ENCODE data around the gene LCOR.

The LCOR gene

DNA sequence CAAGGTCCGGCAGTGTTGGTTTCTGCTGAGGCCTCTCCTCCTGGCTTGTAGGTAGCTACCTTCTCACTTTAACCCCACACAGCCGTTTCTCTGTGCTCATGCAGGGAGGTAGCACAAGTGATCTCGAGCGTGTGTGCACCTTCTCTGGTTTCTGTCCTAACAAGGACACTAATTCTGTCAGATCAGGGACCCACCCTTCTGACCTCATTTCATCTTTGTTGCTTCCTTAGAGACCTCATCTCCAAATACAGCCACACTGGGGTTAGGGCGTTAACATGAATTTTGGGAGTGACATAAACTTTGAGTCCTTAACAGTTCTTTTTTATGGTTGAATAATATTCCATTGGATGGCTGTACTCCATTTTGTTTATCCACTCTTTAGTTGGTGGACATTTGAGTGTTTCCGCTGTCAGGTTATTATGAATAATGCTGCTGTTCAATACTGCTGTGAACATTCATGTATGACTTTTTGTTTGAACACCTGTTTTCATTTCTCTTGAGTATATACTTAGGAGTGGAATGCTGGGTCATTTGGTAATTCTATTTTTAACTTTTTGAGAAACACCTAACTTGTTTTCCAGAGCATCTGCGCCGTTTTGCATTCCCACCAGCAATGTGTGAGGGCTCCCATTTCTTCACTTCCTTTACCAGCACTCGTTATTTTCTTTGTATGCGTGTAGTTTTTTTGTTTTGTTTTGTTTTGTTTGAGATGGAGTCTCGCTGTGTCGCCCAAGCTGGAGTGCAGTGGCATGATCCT lies 57.5 kb downstream of the LCOR start:
- intact Hi-C loops (cut with micrococcal nuclease): no loop called here
- Mint-ChIP-seq H3K4me1 (ENCODE audit: low read depth) (peaks cover 25% of the 10 kb centered on the region), H3K4me3 (no peak overlapping the region), H3K27me3 (no peaks in the 10 kb centered on the region), H3K36me3 (ENCODE audit: low read depth) (peaks cover 35% of the 10 kb centered on the region), H3K27ac (peak overlapping the region; percentile 35), H3K9me3 (no peaks in the 10 kb centered on the region)

DNA sequence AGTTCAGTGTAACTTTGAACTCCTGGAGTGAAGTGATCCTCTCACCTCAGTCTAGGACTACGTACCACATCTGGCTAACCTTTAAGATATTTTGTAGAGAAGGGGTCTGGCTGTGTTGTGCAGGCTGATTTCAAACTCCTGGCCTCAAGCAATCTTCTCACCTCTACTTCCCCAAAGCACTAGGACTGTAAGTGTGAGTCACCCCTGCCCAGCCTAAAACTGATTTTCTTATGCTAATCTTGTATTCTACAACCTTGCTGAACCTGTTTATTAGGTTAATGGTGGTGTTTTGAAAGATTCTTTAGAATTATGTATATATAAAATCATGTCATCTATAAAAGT lies 58.0 kb downstream of the LCOR start:
- Mint-ChIP-seq H3K27me3 (no peaks in the 10 kb centered on the region), H3K36me3 (ENCODE audit: low read depth) (peaks cover 32% of the 10 kb centered on the region), H3K4me1 (ENCODE audit: low read depth) (peaks cover 29% of the 10 kb centered on the region), H3K9me3 (no peaks in the 10 kb centered on the region), H3K27ac (peak overlapping the region; percentile 35), H3K4me3 (no peak overlapping the region)
- intact Hi-C loops (cut with micrococcal nuclease): no loop called here

DNA sequence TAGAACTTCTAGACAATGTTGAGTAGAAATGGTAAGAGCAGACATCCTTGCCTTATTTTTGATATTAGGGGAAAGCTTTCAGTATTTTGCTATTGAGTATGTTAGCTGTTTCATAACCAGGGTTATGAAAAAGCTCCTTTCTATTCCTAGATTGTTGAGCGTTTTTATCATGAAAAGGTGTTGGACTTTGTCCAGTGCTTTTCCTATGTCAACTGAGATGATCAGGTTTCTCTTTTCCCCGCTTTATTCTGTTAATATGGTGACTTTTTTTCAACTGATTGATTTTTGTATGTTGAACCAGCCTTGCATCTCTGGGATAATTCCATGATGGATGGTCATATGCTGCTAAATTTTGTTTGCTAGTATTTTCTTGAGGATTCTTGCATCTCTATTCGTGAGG lies 58.5 kb downstream of the LCOR start:
- no peaks in the 10 kb centered on the region for H3K9me3 Mint-ChIP-seq
- H3K4me3 Mint-ChIP-seq: no peak overlapping the region
- H3K27ac Mint-ChIP-seq: no peak overlapping the region
- intact Hi-C loops (cut with micrococcal nuclease): no loop called here
- H3K36me3 Mint-ChIP-seq (ENCODE audit: low read depth): peaks cover 28% of the 10 kb centered on the region
- no peaks in the 10 kb centered on the region for H3K27me3 Mint-ChIP-seq
- H3K4me1 Mint-ChIP-seq (ENCODE audit: low read depth): peaks cover 33% of the 10 kb centered on the region

GRCh38 chr10:96891840-96892239 lies 59.7 kb downstream of the LCOR start:
- Mint-ChIP-seq H3K36me3 (ENCODE audit: low read depth) (peaks cover 22% of the 10 kb centered on the region), H3K4me3 (no peak overlapping the region)

GRCh38 chr10:96895662-96896424 lies 63.7 kb downstream of the LCOR start:
- no peak overlapping the region for H3K4me3 Mint-ChIP-seq
- intact Hi-C loops (cut with micrococcal nuclease): no loop called here
- no peaks in the 10 kb centered on the region for H3K27me3 Mint-ChIP-seq
- no peaks in the 10 kb centered on the region for H3K9me3 Mint-ChIP-seq
- peaks cover 28% of the 10 kb centered on the region for H3K4me1 Mint-ChIP-seq (ENCODE audit: low read depth)
- no peak overlapping the region for H3K27ac Mint-ChIP-seq
- peaks cover 22% of the 10 kb centered on the region for H3K36me3 Mint-ChIP-seq (ENCODE audit: low read depth)

More at GRCh38 chr10:96891840-96892239, 59.7 kb downstream of the LCOR start:
- Mint-ChIP-seq H3K27me3 (no peaks in the 10 kb centered on the region), H3K9me3 (no peaks in the 10 kb centered on the region), H3K4me1 (ENCODE audit: low read depth) (peaks cover 35% of the 10 kb centered on the region), H3K27ac (no peak overlapping the region)
- intact Hi-C loops (cut with micrococcal nuclease): no loop called here

- intact Hi-C loops (cut with micrococcal nuclease): no loop called here
- Mint-ChIP-seq H3K4me1 (ENCODE audit: low read depth) (peaks cover 31% of the 10 kb centered on the region), H3K27me3 (no peaks in the 10 kb centered on the region), H3K36me3 (ENCODE audit: low read depth) (peaks cover 19% of the 10 kb centered on the region), H3K4me3 (no peak overlapping the region), H3K27ac (no peak overlapping the region), H3K9me3 (no peaks in the 10 kb centered on the region)
Measured at GRCh38 chr10:96896884-96897589, 64.9 kb downstream of the LCOR start.

- no peaks in the 10 kb centered on the region for H3K27me3 Mint-ChIP-seq
- no peaks in the 10 kb centered on the region for H3K9me3 Mint-ChIP-seq
- intact Hi-C loops (cut with micrococcal nuclease): no loop called here
- no peak overlapping the region for H3K4me3 Mint-ChIP-seq
- H3K4me1 Mint-ChIP-seq (ENCODE audit: low read depth): peaks cover 25% of the 10 kb centered on the region
- H3K36me3 Mint-ChIP-seq (ENCODE audit: low read depth): no peaks in the 10 kb centered on the region
- no peak overlapping the region for H3K27ac Mint-ChIP-seq
Measured at GRCh38 chr10:96902117-96902516, 70.0 kb downstream of the LCOR start.

DNA sequence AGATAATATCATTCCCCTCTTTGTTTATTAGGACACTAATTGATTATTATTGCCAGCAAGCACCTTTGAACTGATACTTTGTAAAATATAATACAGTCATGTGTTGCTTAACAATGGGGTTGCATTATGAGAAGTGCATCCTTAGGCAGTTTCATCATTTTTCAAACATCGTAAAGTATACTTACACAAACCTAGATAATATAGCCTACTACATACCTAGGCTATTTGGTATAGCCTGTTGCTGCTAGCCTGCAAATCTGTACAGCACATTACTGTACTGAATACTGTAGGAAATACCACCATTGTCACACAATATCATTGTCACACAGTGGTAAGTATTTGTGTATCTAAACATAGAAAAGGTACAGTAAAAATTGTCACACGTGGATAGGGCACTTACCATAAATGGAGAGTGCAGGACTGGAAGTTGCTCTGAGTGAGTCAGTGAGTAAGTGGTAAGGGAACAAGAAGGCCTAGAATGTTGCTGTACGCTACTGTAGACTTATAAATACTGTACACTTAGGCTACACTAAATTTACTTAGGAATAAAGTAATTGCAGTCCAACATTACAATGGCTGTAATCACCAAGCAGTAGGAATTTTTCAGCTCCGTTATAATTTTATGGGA lies 70.7 kb downstream of the LCOR start:
- H3K9me3 Mint-ChIP-seq: no peaks in the 10 kb centered on the region
- H3K27ac Mint-ChIP-seq: no peak overlapping the region
- H3K4me3 Mint-ChIP-seq: no peak overlapping the region
- H3K27me3 Mint-ChIP-seq: no peaks in the 10 kb centered on the region
- peaks cover 6% of the 10 kb centered on the region for H3K36me3 Mint-ChIP-seq (ENCODE audit: low read depth)
- intact Hi-C loops (cut with micrococcal nuclease): no loop called here
- H3K4me1 Mint-ChIP-seq (ENCODE audit: low read depth): peaks cover 25% of the 10 kb centered on the region

- Mint-ChIP-seq H3K9me3 (no peaks in the 10 kb centered on the region), H3K27ac (no peak overlapping the region), H3K4me3 (no peak overlapping the region), H3K4me1 (ENCODE audit: low read depth) (peaks cover 19% of the 10 kb centered on the region), H3K27me3 (no peaks in the 10 kb centered on the region), H3K36me3 (ENCODE audit: low read depth) (peaks cover 24% of the 10 kb centered on the region)
- intact Hi-C loops (cut with micrococcal nuclease): no loop called here
Measured at GRCh38 chr10:96904648-96905047, 72.5 kb downstream of the LCOR start.

DNA sequence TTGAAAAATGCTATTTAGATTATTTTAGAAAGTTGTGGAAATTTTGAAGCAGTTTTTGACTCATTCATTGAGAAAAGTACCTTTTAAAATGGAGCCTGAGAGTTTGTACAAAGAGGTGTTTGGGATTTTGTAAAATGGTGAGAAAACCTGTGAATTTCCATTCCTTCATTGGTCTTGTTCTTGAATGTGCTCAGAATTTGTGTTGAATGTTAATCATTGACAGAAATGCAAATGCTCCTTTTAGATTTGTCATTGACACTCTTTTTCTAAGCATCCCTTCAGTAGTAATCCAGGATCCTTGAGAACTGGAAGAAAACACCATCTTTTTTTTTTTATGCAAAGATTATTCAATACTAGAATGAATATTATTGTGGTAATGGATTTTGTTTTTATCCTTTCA lies 74.8 kb downstream of the LCOR start:
- H3K36me3 Mint-ChIP-seq (ENCODE audit: low read depth): peaks cover 37% of the 10 kb centered on the region
- H3K27me3 Mint-ChIP-seq: no peaks in the 10 kb centered on the region
- no peak overlapping the region for H3K4me3 Mint-ChIP-seq
- no peaks in the 10 kb centered on the region for H3K9me3 Mint-ChIP-seq
- H3K4me1 Mint-ChIP-seq (ENCODE audit: low read depth): peaks cover 14% of the 10 kb centered on the region
- intact Hi-C loops (cut with micrococcal nuclease): no loop called here
- H3K27ac Mint-ChIP-seq: no peak overlapping the region

DNA sequence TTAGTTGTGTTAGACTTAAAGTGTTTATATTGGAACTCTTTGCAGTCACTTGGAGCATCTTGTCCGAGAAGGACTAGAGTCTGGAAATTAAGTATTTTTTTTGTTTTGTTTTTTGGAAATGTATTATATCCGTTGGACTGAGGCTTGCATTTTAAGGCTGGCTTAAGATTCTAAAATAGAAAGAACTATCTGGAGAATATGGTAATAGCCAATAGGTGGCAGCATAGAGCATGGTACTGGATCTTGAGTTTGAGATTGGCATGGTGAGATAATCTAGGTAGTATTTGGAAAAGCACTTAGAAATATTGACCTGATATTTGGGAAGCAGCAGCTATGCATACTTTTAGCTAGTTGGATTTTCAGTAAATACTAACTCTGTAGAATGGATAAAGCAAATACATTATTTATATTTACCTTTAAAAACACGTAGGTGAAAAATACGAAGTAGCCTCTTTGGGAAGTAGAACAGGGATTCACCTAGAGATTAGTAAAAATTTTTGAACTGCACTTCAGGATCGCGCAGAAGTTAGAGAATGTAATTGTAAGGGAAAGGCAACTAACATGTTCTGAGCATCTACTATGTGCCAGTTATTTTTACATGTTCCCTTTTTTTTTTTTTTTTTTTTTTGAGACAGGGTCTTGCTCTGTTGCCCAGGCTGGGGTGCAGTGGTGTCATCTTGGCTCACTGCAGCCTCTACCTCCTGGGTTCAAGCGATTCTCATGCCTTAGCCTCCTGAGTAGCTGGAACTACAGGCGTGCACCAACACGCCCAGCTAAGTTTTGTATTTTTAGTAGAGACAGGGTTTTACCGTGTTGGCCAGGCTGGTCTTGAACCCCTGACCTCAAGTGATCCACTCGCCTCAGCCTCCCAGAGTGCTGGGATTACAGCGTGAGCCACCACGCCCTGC lies 78.6 kb downstream of the LCOR start:
- Mint-ChIP-seq H3K4me1 (ENCODE audit: low read depth) (peaks cover 14% of the 10 kb centered on the region), H3K4me3 (no peak overlapping the region), H3K9me3 (no peaks in the 10 kb centered on the region), H3K27me3 (no peaks in the 10 kb centered on the region), H3K27ac (no peak overlapping the region), H3K36me3 (ENCODE audit: low read depth) (peaks cover 73% of the 10 kb centered on the region)
- intact Hi-C loops (cut with micrococcal nuclease): loop anchor here (5.0 kb wide), 1 partner anchor 117 kb away; no protein-coding TSS in a partner anchor

DNA sequence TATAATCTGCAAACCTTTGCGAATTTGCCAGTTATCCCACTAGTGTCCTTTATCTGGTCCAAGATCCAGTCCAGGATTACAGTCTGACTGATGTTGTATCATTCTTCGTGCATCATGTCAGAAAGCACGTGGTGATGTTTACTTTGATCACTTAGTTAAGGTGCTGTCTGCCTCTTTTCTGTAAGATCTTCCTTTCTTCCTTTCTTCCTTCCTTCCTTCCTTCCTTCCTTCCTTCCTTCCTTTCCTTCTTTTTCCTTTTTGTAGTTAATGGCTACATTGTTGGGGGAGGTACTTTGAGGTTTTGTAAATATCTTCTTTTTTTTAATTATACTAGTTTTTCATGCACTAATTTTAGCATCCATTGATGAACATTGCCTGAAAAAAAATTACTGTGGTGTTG lies 80.3 kb downstream of the LCOR start:
- Mint-ChIP-seq H3K36me3 (ENCODE audit: low read depth) (peaks cover 76% of the 10 kb centered on the region), H3K27me3 (no peaks in the 10 kb centered on the region), H3K27ac (no peak overlapping the region), H3K4me3 (no peak overlapping the region), H3K4me1 (ENCODE audit: low read depth) (peaks cover 16% of the 10 kb centered on the region), H3K9me3 (no peaks in the 10 kb centered on the region)
- intact Hi-C loops (cut with micrococcal nuclease): loop anchor here (5.0 kb wide), 1 partner anchor 115 kb away; no protein-coding TSS in a partner anchor

- Mint-ChIP-seq H3K27ac (no peak overlapping the region), H3K9me3 (no peaks in the 10 kb centered on the region), H3K27me3 (no peaks in the 10 kb centered on the region), H3K4me3 (no peak overlapping the region), H3K36me3 (ENCODE audit: low read depth) (peaks cover 68% of the 10 kb centered on the region), H3K4me1 (ENCODE audit: low read depth) (peaks cover 28% of the 10 kb centered on the region)
- intact Hi-C loops (cut with micrococcal nuclease): loop anchor here (5.0 kb wide), 1 partner anchor 113 kb away; no protein-coding TSS in a partner anchor
Measured at GRCh38 chr10:96913906-96914305, 81.8 kb downstream of the LCOR start.

Data from dendritic cell treated with granulocyte-macrophage colony-stimulating factor and Interleukin-4, amounts not matched to agents 40 ng/mL and 50 ng/mL, for 4 days (primary cell).